GM12865 (cell line): ENCODE data around the gene PTK6.

ENCODE experiments used
- DNase-seq: peaks from one replicate; pipeline ENCODE4 v3.0.0; 2010; ENCODE audit warnings: low read depth
- H3K4me3 ChIP-seq: 2 replicates; pipeline ENCODE4 v1.5.1; 2011; ENCODE audit warnings: mild to moderate bottlenecking, low read depth, low read length, control low read depth
- TF ChIP-seq, protein P1 (sequence below): IDR thresholded peaks from 2 replicates; pipeline ENCODE4 v1.5.1; 2011; ENCODE audit warnings: low read length, control low read depth, low read depth, inconsistent platforms; ENCODE audit not compliant: insufficient read depth; ENCODE audit errors: missing control alignments

The PTK6 gene

DNA sequence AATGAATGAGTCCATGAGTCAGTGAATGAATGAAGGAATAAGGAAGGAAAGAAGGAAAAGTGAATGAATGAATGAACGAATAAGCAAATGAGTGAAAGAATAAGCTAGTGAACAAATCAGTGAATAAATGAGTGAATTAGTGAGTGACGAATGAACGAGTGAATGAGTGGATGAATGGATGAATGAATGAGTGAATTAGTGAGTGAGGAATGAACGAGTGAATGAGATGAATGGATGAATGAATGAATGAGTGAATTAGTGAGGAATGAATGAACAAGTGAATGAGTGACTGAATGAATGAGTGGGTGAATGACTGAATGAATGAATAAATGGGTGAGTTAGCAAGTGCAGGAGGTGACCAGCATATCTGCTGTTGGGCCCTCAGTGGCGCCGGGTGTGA lies 6.6 kb upstream of the PTK6 start:
- H3K4me3 ChIP-seq = no peak overlapping the region
- DNase-seq = no peak
- TF ChIP-seq, protein P1, sequence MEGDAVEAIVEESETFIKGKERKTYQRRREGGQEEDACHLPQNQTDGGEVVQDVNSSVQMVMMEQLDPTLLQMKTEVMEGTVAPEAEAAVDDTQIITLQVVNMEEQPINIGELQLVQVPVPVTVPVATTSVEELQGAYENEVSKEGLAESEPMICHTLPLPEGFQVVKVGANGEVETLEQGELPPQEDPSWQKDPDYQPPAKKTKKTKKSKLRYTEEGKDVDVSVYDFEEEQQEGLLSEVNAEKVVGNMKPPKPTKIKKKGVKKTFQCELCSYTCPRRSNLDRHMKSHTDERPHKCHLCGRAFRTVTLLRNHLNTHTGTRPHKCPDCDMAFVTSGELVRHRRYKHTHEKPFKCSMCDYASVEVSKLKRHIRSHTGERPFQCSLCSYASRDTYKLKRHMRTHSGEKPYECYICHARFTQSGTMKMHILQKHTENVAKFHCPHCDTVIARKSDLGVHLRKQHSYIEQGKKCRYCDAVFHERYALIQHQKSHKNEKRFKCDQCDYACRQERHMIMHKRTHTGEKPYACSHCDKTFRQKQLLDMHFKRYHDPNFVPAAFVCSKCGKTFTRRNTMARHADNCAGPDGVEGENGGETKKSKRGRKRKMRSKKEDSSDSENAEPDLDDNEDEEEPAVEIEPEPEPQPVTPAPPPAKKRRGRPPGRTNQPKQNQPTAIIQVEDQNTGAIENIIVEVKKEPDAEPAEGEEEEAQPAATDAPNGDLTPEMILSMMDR = no peak

DNA sequence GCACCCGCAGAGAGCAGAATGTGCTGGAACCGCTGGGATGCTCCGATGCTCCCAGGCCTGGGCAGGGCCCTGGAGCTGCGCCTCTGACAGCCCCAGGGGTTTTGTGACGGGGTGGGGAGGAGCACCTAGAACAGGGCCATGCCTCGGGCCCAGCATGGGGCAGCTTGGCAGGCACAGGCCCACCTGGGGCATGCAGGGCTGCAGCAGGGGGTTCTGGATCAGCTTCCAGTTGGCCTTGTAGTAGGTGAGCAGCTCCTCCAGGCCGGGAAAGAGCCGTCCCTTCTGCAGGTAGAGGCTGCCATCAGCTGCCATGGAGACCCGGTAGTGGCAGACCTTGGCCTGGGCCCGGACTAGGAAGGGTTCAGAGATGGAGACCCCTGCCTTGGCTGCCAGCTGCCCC lies 6.0 kb upstream of the PTK6 start:
- no peak overlapping the region for H3K4me3 ChIP-seq
- no peak for DNase-seq
- TF ChIP-seq, protein P1 = no peak

DNA sequence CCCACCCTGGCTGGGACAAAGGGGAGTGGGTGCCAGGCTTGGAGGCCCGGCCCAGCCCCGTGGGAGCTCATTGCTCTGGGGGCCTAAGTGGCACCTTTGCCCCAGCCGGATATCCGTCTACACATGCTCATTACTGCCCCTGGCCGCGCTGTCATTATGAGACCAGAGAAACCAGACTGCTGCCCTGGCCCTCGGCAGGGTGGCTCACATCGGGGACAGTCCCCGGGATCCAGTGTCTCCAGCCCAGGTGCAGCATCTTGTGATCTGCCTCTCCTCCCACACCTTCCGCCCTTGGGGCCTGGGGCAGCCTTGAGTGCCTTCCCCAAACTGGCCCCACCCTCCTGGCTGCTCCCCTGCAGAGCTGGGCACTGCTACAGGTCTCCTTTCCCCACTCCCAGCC lies 5.5 kb upstream of the PTK6 start:
- peak overlapping the region; percentile 34 for H3K4me3 ChIP-seq
- TF ChIP-seq, protein P1 = no peak
- peak; percentile 75 for DNase-seq

DNA sequence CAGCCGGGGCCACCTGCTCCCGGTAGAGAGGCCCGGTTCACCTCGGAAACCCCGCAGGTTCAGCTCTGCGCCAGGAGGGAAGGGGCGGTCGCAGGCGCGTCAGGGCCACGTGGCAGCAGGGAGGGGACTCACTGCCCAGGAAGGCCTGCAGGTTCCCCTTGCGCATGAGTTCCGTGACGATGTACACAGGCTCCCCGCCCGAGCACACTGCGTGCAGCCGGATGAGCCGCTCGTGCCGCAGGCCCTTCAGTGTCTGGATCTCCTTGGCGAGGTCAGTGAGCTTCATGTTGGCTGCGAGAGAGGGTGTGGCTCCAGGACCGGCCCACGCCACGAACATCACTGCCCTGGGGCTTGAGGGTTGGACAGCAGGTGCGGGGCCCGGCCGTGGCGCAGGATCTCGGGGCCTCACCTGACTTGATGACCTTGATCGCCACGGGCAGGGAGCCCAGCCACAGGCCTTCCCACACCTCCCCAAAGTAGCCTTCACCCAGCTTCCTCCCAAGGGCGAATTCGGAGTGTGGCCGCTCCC lies 4.9 kb upstream of the PTK6 start:
- peak; percentile 67 for DNase-seq
- peak overlapping the region; percentile 34 for H3K4me3 ChIP-seq

DNA sequence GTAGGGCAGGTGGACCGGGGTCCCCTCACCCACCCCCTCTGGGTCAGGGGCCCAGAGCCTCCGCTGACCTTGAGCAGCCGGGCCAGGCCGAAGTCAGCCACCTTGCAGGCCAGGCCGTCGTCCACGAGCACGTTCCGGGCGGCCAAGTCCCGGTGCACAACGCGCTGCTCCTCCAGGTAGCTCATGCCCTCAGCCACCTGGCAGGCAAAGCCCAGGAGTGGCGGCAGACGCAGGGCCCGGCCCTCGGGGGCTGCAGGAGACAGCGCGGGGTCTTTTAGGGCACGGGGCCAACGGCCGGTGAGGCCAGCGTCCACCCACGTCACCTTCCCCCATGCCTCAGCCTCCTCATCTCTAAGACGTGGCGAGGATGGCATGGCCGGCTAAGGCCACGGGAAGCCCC lies 4.2 kb upstream of the PTK6 start:
- TF ChIP-seq, protein P1 = no peak
- no peak overlapping the region; the same call in 1 of the 2 replicates for H3K4me3 ChIP-seq

More for the DNA sequence above, 4.9 kb upstream of the PTK6 start:
- TF ChIP-seq, protein P1 = no peak

DNA sequence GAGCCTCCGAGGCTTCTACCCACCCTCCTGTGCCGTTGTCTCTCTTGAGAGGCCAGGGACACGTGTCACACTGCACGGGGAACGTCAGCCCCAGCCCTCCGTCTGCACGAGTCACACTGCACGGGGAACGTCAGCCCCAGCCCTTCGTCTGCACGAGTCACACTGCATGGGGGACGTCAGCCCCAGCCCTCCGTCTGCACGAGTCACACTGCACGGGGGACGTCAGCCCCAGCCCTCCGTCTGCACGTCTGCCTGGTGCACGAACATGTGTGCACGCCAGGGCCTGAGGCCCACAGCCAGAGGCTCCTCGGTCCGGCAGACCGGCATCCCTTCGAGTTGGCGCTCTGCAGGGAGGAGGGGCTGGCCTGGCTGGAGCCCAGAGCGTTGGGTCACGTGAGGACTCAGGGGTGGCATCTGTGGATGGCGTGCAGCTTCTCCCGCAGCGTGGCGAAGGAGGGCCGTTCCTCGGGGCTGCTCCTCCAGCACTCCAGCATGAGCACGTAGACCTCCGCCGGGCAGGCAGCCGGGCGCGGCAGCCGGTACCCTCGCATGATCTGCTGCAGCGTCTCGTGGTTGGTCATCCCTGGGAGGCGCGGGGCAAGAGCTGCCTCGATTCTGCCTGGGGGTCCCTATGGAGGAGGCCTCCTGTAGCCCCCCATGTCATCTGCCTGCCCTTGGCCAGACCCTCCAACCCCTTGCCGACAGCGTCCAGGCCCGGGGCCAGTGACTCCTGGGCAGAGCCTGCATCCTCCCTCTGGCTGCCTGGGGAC lies 3.4 kb upstream of the PTK6 start:
- TF ChIP-seq, protein P1 = no peak
- no peak overlapping the region for H3K4me3 ChIP-seq
- no peak for DNase-seq

More for the DNA sequence above, 4.2 kb upstream of the PTK6 start:
- no peak for DNase-seq
